ENCODE measurements around the gene KRT79. TPM values are rescaled to one million over a fixed set of nuclear protein-coding genes. Genes with fewer than 3 reads are reported as not detected.

The KRT79 gene
- total RNA-seq, 1 donor from 2014 or later: 0.21 TPM

GRCh38 chr12:52771505-52771904, 62.6 kb downstream of the KRT79 start:
- peak; percentile 52 for DNase-seq

Small RNAs within 50 kb of the gene (small RNA-seq; reads per million reads assigned to genes)
- gene AC107016.2 (ENCODE audit: low replicate concordance): not detected

Other genes starting within 250 kb of the KRT79 start
- 0.21 TPM for gene KRT72, start 232.8 kb downstream of the KRT79 start, total RNA-seq
- not detected for gene KRT73, start 215.8 kb downstream of the KRT79 start, total RNA-seq
- not detected for gene KRT2, start 182.1 kb downstream of the KRT79 start, total RNA-seq
- not detected for gene KRT1, start 153.9 kb downstream of the KRT79 start, total RNA-seq
- gene KRT77, start 130.8 kb downstream of the KRT79 start, total RNA-seq: 0.10 TPM
- gene KRT76, start 57.0 kb downstream of the KRT79 start, total RNA-seq: 0.31 TPM
- gene KRT3, start 38.2 kb downstream of the KRT79 start, total RNA-seq: not detected
- gene KRT4, start 20.2 kb downstream of the KRT79 start, total RNA-seq: 420 TPM
- 64.7 TPM for gene KRT78, start 14.7 kb upstream of the KRT79 start, total RNA-seq
- gene KRT8, start 70.8 kb upstream of the KRT79 start, total RNA-seq: 42.0 TPM
- 57.1 TPM for gene KRT18, start 114.8 kb upstream of the KRT79 start, total RNA-seq
- gene EIF4B, start 172.1 kb upstream of the KRT79 start, total RNA-seq: 789 TPM
- gene TNS2, start 215.8 kb upstream of the KRT79 start, total RNA-seq: 44.4 TPM
- 30.3 TPM for gene SPRYD3, start 245.1 kb upstream of the KRT79 start, total RNA-seq

Measured in tongue (tissue), 3 donors.